Kidney (tissue), 14 donors: ENCODE data around the gene SLC9A3. TPM values are rescaled to one million over a fixed set of nuclear protein-coding genes. Genes with fewer than 3 reads are reported as not detected.

Source experiments
- DNase-seq, 5 donors: peaks; one replicate each; pipeline ENCODE4 v3.0.0-alpha.2; 2013 to 2020
- FAIRE-seq: peaks from 2 replicates; lab custom pipeline; 2012; peaks lifted over from hg19 to GRCh38; lab: Jason Lieb, UNC
- H3K27ac ChIP-seq, 2 donors: one replicate each; pipeline ENCODE4 v1.7.0; 2013; ENCODE audit warnings: low read depth in 2 of 2, low read length in 2 of 2, inconsistent platforms in 1 of 2
- H3K27me3 ChIP-seq: one replicate; pipeline ENCODE4 v1.7.1; 2013; ENCODE audit warnings: low read length, inconsistent platforms; ENCODE audit not compliant: control insufficient read depth, insufficient read depth
- H3K36me3 ChIP-seq, 3 donors: one replicate each; pipeline versions ENCODE4 v1.7.0 to v1.7.1; 2013; ENCODE audit warnings: low read length in 3 of 3, control low read depth in 1 of 3, inconsistent platforms in 1 of 3; ENCODE audit not compliant: insufficient read depth in 3 of 3, control insufficient read depth in 2 of 3
- H3K4me1 ChIP-seq, 3 donors: one replicate each; pipeline versions ENCODE4 v1.7.0 to v1.7.1; 2013; ENCODE audit warnings: low read length in 3 of 3, inconsistent platforms in 1 of 3, low read depth in 1 of 3; ENCODE audit not compliant: control insufficient read depth in 2 of 3, insufficient read depth in 2 of 3
- H3K4me3 ChIP-seq, 3 donors: one replicate each; pipeline versions ENCODE4 v1.7.0 to v1.8.1; 2013; ENCODE audit warnings: low read length in 3 of 3, control low read depth in 1 of 3, inconsistent platforms in 1 of 3
- H3K9ac ChIP-seq, 3 donors: one replicate each; pipeline versions ENCODE4 v1.7.0 to v1.7.1; 2013; ENCODE audit warnings: low read length in 3 of 3, control low read depth in 1 of 3, inconsistent platforms in 1 of 3
- H3K9me3 ChIP-seq, 3 donors: one replicate each; pipeline versions ENCODE4 v1.7.0 to v1.7.1; 2013; ENCODE audit warnings: low read length in 3 of 3, control low read depth in 1 of 3, inconsistent platforms in 1 of 3; ENCODE audit not compliant: control insufficient read depth in 2 of 3, insufficient read depth in 1 of 3
- intact Hi-C: fragments of 100-400 bp; cut with DNase I; formaldehyde crosslinking; loops from one replicate; pipeline ENCODE4 v1.11.1; 2022
- polyA plus RNA-seq: library from polyadenylated mRNA; stranded (reverse); fragments of 350-450 nt; fragmentation: Illumina TruSeq; extraction: RNeasy Lipid Tissue Mini Kit (QIAGEN cat#74804); gene quantifications from one replicate; pipeline ENCODE4 v1.2.3, GENCODE V29; 2014; ENCODE audit warnings: low read depth, low replicate concordance; ENCODE audit not compliant: insufficient read depth
- total RNA-seq: library from RNA; stranded (reverse); fragmentation: NEBNext Ultra II Directional; extraction: Animal tissue kit (Norgen Biotek cat#: 25700); gene quantifications from one replicate; pipeline ENCODE4 v1.2.1, GENCODE V29; 2021
- TF ChIP-seq, protein P1 (sequence below): IDR thresholded peaks from 3 replicates; pipeline ENCODE4 v1.5.1; 2012; ENCODE audit warnings: mild to moderate bottlenecking, moderate library complexity, borderline replicate concordance; ENCODE audit not compliant: insufficient read depth; ENCODE audit errors: extremely low read depth
- donor health status: control.
- donor health status: control.
- donor health status: control.
- donor health status: control.
- donor health status: control.
- donor health status: DM: yes; HTN: yes; CAD: no.
- donor health status: Normal renal cell carcinoma (clear cell type).

Gene SLC9A3
- total and polyA plus RNA-seq, 2 donors from 2014 or later, result 10.5 to 36.9 TPM

DNA sequence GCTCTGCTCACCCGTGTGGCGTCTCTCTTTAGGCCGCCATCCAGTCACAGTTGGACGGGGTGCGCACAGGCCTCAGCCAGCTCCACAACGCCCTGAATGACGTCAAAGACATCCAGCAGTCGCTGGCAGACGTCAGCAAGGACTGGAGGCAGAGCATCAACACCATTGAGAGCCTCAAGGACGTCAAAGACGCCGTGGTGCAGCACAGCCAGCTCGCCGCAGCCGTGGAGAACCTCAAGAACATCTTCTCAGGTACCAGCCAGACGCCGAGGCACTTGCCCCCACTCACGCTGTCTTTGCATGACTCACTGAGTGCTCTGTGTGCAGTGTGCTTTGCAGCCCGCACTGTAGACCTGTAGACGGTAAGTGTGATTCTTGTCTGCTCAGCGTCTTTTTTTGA lies 76.7 kb downstream of the SLC9A3 start:
- H3K9ac ChIP-seq, result no peak overlapping the region
- H3K36me3 ChIP-seq, result peaks cover 14 to 31% (median 25%) of the 10 kb centered on the region in 3 donors
- intact Hi-C loops, result loop anchor here (10.0 kb wide), 1 partner anchor 457 kb away; no protein-coding TSS in a partner anchor
- peaks cover 2 to 10% (median 3%) of the 10 kb centered on the region in 3 donors for H3K9me3 ChIP-seq
- DNase-seq (no peak), FAIRE-seq (no peak)
- TF ChIP-seq, protein P1, sequence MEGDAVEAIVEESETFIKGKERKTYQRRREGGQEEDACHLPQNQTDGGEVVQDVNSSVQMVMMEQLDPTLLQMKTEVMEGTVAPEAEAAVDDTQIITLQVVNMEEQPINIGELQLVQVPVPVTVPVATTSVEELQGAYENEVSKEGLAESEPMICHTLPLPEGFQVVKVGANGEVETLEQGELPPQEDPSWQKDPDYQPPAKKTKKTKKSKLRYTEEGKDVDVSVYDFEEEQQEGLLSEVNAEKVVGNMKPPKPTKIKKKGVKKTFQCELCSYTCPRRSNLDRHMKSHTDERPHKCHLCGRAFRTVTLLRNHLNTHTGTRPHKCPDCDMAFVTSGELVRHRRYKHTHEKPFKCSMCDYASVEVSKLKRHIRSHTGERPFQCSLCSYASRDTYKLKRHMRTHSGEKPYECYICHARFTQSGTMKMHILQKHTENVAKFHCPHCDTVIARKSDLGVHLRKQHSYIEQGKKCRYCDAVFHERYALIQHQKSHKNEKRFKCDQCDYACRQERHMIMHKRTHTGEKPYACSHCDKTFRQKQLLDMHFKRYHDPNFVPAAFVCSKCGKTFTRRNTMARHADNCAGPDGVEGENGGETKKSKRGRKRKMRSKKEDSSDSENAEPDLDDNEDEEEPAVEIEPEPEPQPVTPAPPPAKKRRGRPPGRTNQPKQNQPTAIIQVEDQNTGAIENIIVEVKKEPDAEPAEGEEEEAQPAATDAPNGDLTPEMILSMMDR, result no peak
- H3K27me3 ChIP-seq, result no peaks in the 10 kb centered on the region
- H3K4me1 ChIP-seq, result peaks cover 0 to 12% (median 0%) of the 10 kb centered on the region in 3 donors
- no peak overlapping the region for H3K4me3 ChIP-seq
- H3K27ac ChIP-seq, result no peak overlapping the region

GRCh38 chr5:446883-447263 lies 77.4 kb downstream of the SLC9A3 start:
- TF ChIP-seq, protein P1, result peak; percentile 44
- Histone ChIP-seq H3K4me1 (peaks cover 0 to 16% (median 4%) of the 10 kb centered on the region in 3 donors), H3K9ac (no peak overlapping the region), H3K27me3 (no peaks in the 10 kb centered on the region), H3K4me3 (no peak overlapping the region), H3K36me3 (peaks cover 14 to 30% (median 25%) of the 10 kb centered on the region in 3 donors), H3K9me3 (peaks cover 2 to 4% (median 2%) of the 10 kb centered on the region in 3 donors), H3K27ac (no peak overlapping the region)
- intact Hi-C loops, result loop anchor here (10.0 kb wide), 1 partner anchor 458 kb away; no protein-coding TSS in a partner anchor
- no peak for FAIRE-seq
- peak in 2 of 5 donors; percentile 48 to 54 for DNase-seq

DNA sequence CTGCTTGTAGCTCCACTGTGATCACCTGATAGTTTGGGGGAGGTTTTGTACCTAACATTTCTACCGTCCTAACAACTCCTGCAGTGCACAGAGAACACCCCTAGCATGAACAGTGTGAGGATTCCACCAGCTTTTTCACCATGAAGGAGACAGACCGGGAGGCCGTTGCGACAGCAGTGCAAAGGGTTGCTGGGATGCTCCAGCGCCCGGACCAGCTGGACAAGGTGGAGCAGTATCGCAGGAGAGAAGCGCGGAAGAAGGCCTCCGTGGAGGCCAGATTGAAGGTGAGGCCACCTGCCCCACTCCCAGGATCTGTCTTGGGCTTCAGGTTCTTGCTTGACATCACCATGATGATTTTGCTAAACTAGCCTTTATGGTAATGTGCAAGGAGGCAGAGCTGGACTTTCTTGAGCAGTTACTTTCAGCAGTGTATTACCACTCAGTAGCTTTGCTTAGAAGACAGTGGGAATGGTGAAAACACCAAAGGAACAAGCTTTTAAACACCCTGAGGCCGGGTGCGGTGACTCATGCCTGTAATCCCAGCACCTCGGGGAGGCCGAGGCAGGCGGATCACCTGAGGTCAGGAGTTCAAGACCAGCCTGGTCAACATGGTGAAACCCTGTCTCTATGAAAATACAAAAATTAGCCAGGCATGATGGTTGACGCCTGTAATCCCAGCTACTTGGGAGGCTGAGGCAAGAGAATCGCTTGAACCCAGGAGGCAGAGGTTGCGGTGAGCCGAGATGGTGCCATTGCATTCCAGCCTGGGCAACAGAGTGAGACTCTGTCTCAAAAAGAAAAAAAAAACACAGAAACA lies 78.0 kb downstream of the SLC9A3 start:
- TF ChIP-seq, protein P1, result no peak
- no peaks in the 10 kb centered on the region for H3K27me3 ChIP-seq
- H3K4me1 ChIP-seq, result peaks cover 0 to 16% (median 6%) of the 10 kb centered on the region in 3 donors
- no peak overlapping the region for H3K4me3 ChIP-seq
- H3K9me3 ChIP-seq, result no peaks in the 10 kb centered on the region
- H3K36me3 ChIP-seq, result peaks cover 12 to 29% (median 25%) of the 10 kb centered on the region in 3 donors
- FAIRE-seq, result no peak
- H3K27ac ChIP-seq, result no peak overlapping the region
- DNase-seq, result no peak
- intact Hi-C loops, result loop anchor here (10.0 kb wide), 1 partner anchor 459 kb away; no protein-coding TSS in a partner anchor
- H3K9ac ChIP-seq, result no peak overlapping the region
